Upper lobe of right lung (tissue), 1 donor: ENCODE measurements around the gene INSYN2B. TPM values are rescaled to one million over a fixed set of nuclear protein-coding genes. Genes with fewer than 3 reads are reported as not detected.

Experiments used
- ATAC-seq: fragments of 200-7000 bp; cut with Tn5 transposase; one replicate; pipeline ENCODE4 v1.9.1; 2020; ENCODE audit warnings: mild to moderate bottlenecking, moderate library complexity
- DNase-seq: peaks from one replicate; pipeline ENCODE4 v3.0.0-alpha.2; 2020
- H3K27ac ChIP-seq: fragments of 200-600 bp; one replicate; pipeline ENCODE4 v1.8.0; 2022
- H3K27me3 ChIP-seq: fragments of 200-600 bp; one replicate; pipeline ENCODE4 v1.8.0; 2022; ENCODE audit warnings: mild to moderate bottlenecking
- H3K36me3 ChIP-seq: fragments of 200-600 bp; one replicate; pipeline ENCODE4 v1.8.0; 2022
- H3K4me1 ChIP-seq: fragments of 200-600 bp; one replicate; pipeline ENCODE4 v1.8.0; 2022
- H3K4me3 ChIP-seq: fragments of 200-600 bp; one replicate; pipeline ENCODE4 v1.8.0; 2022; ENCODE audit warnings: mild to moderate bottlenecking
- H3K9me3 ChIP-seq: fragments of 200-600 bp; one replicate; pipeline ENCODE4 v1.8.0; 2022
- intact Hi-C: fragments of 100-400 bp; cut with DNase I; formaldehyde crosslinking; loops from one replicate; pipeline ENCODE4 v1.11.0; 2022
- total RNA-seq: library from RNA; stranded (reverse); fragmentation: NEBNext Ultra II Directional; extraction: Animal tissue kit (Norgen Biotek cat#: 25700); gene quantifications from one replicate; pipeline ENCODE4 v1.2.1, GENCODE V29; 2021
- TF ChIP-seq, protein P1 (sequence below): fragments of 200-600 bp; IDR thresholded peaks from one replicate; pipeline ENCODE4 v1.8.0; 2022; ENCODE audit warnings: antibody characterized with exemption
- donor health status: DM: no; HTN: yes; CAD: no; lungs with severe emphysema.

Gene INSYN2B
- total RNA-seq, 1 donor from 2014 or later = 0.17 TPM

DNA sequence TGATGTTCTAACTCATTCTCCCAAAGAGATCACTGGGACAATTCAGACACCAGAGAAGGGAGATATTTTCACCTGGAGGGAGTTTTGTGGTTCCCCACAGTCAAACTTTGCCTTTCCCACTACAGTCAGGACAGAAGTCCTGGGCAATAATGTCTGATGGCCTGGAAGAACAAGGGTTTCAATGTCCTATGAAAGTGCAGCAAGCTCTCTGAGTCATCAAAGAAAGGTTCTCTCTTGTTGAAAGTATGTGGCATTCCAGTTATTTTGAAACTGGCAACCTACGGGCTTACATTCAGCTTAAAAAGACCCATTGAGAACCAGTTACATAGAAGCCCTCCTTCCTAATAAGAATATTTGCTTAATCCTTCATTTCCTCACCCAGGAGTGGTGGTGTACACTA is 103.9 kb downstream of the INSYN2B start:
- H3K36me3 ChIP-seq = no peaks in the 10 kb centered on the region
- TF ChIP-seq, protein P1, sequence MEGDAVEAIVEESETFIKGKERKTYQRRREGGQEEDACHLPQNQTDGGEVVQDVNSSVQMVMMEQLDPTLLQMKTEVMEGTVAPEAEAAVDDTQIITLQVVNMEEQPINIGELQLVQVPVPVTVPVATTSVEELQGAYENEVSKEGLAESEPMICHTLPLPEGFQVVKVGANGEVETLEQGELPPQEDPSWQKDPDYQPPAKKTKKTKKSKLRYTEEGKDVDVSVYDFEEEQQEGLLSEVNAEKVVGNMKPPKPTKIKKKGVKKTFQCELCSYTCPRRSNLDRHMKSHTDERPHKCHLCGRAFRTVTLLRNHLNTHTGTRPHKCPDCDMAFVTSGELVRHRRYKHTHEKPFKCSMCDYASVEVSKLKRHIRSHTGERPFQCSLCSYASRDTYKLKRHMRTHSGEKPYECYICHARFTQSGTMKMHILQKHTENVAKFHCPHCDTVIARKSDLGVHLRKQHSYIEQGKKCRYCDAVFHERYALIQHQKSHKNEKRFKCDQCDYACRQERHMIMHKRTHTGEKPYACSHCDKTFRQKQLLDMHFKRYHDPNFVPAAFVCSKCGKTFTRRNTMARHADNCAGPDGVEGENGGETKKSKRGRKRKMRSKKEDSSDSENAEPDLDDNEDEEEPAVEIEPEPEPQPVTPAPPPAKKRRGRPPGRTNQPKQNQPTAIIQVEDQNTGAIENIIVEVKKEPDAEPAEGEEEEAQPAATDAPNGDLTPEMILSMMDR = no peak
- H3K27ac ChIP-seq = peak overlapping the region; percentile 48
- ATAC-seq (no peak), DNase-seq (no peak)
- H3K27me3 ChIP-seq = no peaks in the 10 kb centered on the region
- H3K4me3 ChIP-seq = no peak overlapping the region
- H3K4me1 ChIP-seq = peaks cover 34% of the 10 kb centered on the region
- intact Hi-C loops = no loop called here
- H3K9me3 ChIP-seq = no peaks in the 10 kb centered on the region

DNA sequence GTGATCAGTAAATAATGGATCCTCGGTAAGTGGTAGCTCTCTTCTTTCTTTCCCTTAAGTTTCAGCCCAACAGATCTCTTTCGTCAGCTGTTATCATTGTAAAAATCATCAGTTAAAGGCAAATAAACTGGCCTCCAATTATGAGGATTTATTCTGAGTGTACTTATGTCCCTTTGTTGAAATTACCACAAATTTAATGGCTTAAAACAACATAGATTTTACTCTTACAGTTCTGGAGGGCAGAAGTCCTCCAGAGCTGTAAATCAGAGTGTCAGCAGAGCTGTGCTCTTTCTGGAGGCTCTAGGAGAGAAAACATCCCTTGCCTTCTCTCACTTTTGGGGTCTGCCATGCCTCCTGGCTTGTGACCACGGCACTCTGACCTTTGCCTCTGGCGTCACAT is 104.6 kb downstream of the INSYN2B start:
- H3K4me3 ChIP-seq = no peak overlapping the region
- DNase-seq (no peak), ATAC-seq (no peak)
- peak overlapping the region; percentile 48 for H3K27ac ChIP-seq
- H3K36me3 ChIP-seq = no peaks in the 10 kb centered on the region
- no peaks in the 10 kb centered on the region for H3K9me3 ChIP-seq
- peaks cover 34% of the 10 kb centered on the region for H3K4me1 ChIP-seq
- H3K27me3 ChIP-seq = no peaks in the 10 kb centered on the region
- intact Hi-C loops = no loop called here
- TF ChIP-seq, protein P1 = no peak

DNA sequence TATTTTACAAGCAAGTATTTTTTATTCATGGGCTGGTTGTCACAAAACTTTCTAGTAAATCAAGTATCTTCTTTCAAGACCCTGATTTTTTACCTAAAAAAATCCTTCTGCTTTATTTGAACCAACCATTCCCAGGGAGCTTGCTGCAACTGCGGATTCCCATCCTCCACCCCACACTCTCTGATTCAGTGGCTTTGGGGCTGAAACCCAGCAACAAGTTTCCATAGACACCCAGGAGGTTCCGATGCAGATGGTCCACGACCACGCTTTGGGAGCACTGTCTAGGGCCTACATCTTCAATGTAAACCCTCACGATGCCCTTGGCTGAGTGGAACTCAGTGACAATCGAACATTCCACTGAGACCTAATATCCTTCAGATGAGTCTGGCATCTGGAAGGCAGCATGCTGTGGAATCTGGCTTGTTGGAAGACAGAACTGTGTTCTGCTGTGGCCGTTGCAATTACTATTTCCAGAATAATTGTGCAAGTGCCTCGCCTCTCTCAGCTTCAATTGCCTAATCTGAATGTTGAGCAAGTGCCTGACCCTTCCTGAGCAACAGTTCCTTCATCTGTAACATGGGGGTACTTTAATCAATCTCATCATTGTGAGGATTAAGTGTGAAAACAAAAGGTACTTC is 105.1 kb downstream of the INSYN2B start:
- peak; percentile 71 for ATAC-seq

DNA sequence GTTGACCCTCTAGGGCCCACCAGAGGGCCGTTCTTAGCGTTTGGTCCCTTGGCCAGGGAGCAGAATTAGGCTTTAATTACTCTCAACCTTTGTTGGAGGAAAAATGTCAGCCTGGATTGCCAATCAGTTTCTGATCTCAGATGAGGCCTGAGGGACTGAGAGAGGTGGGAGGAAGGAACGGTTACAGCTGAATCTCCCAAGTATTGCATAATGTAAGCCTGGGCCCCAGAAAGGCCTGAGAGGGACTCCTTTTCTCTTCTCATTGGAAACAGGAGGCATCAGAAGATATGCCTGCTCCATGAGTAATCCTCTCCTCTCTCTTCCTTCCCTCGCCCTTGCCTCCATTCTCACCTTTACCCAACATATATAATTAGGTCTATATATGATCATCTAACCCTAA is 105.7 kb downstream of the INSYN2B start:
- H3K9me3 ChIP-seq = no peaks in the 10 kb centered on the region
- H3K4me1 ChIP-seq = peaks cover 34% of the 10 kb centered on the region
- intact Hi-C loops = no loop called here
- no peaks in the 10 kb centered on the region for H3K36me3 ChIP-seq
- H3K27ac ChIP-seq = no peak overlapping the region
- no peak overlapping the region for H3K4me3 ChIP-seq
- TF ChIP-seq, protein P1 = no peak
- H3K27me3 ChIP-seq = no peaks in the 10 kb centered on the region
- no peak for DNase-seq
- peak; percentile 40 for ATAC-seq

More for the DNA sequence above, 105.1 kb downstream of the INSYN2B start:
- Histone ChIP-seq H3K27ac (peak overlapping the region; percentile 30), H3K36me3 (no peaks in the 10 kb centered on the region), H3K27me3 (no peaks in the 10 kb centered on the region), H3K4me3 (no peak overlapping the region), H3K4me1 (peaks cover 34% of the 10 kb centered on the region), H3K9me3 (no peaks in the 10 kb centered on the region)
- TF ChIP-seq, protein P1 = no peak
- DNase-seq = no peak
- intact Hi-C loops = no loop called here

DNA sequence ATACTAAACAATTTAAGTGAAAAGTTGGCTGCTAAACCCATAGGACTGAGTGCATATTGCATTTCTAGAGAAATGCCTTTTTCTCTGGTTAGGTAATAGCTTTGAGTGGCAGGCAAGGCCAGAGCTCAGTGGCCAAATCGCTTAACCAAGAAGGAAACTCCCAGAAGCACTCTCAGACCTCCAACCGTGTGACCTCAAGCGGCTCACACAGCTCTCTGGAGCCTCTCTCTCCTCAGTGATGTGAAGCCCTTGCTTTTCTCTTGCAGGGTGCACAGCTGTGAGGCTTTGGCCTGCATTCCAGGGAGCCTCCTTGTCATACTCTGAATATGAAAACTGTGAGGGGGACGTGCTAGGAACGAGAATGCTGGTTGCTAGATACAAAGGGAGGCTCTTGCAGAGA is 106.7 kb downstream of the INSYN2B start:
- H3K27ac ChIP-seq = no peak overlapping the region

More for the DNA sequence above, 106.7 kb downstream of the INSYN2B start:
- ATAC-seq (peak; percentile 75), DNase-seq (no peak)
- TF ChIP-seq, protein P1 = no peak
- no peaks in the 10 kb centered on the region for H3K9me3 ChIP-seq
- intact Hi-C loops = no loop called here
- no peaks in the 10 kb centered on the region for H3K27me3 ChIP-seq
- H3K4me1 ChIP-seq = peaks cover 34% of the 10 kb centered on the region
- H3K4me3 ChIP-seq = no peak overlapping the region
- no peaks in the 10 kb centered on the region for H3K36me3 ChIP-seq
